ENCODE measurements around the gene C4orf54.

Gene C4orf54

GRCh38 chr4:99635601-99636000 is 22.0 kb downstream of the C4orf54 start:
- in situ Hi-C loops (cut with MboI; ENCODE audit: low pct_unique_long_range_greater_than_20kb, low sequenced_read_pairs, unreplicated experiment) = no loop called here
- no peak for DNase-seq (ENCODE audit: low spot score)
- TF ChIP-seq CTCF (IDR thresholded peaks at IDR 0.05; ENCODE audit: extremely low read depth, insufficient read depth, missing control alignments) = no peak

DNA sequence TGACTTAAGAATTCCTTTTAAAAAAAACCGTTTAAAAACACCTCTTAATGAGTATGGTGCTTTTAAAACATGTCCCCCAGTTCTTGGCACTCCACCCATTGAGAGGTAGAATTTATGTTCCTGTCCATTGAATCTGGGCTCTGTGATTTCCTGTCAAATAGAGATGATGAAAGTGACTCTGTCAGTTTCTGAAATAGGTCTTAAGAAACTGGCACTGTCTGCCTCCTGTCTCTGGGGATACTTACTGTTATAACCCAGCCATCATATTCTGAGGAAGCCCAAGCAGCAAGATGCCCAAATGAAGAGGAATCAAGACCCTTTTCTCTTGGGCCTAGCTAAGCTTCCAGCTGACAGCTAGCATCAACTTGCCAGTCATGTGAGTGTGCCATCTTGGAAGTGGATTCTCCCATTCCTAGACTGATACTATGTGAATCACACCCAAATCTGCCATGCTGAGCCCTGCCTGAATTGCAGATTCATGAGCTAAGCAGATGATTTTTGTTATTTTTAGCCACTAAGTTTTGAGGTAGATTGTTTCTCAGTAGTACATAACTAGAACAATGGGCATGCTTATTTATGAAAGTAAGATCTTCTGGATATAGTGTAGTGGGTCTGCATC is 22.8 kb downstream of the C4orf54 start:
- DNase-seq (ENCODE audit: low spot score) = no peak
- TF ChIP-seq CTCF (IDR thresholded peaks at IDR 0.05; ENCODE audit: extremely low read depth, insufficient read depth, missing control alignments) = no peak
- in situ Hi-C loops (cut with MboI; ENCODE audit: low pct_unique_long_range_greater_than_20kb, low sequenced_read_pairs, unreplicated experiment) = no loop called here

DNA sequence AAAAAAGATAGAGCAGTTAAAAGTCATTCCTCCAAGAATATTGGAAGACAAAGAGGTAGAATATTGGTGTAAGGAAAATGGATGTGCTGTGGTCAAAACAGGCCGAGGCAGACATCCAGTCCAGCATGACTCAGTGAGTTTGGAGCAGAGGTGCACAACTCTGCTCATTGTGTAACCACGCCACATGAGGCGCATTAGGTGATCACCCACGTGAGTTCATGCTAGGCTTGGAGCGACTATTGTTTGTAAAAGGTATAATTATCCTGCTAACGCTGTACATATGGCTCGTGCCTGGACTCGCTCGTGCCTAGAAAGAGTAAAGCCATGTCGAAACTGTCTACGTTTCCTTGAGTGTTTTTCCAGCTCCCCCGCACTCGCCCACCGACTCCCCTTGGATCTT is 23.9 kb downstream of the C4orf54 start:
- TF ChIP-seq CTCF (IDR thresholded peaks at IDR 0.05; ENCODE audit: extremely low read depth, insufficient read depth, missing control alignments) = no peak
- in situ Hi-C loops (cut with MboI; ENCODE audit: low pct_unique_long_range_greater_than_20kb, low sequenced_read_pairs, unreplicated experiment) = no loop called here
- no peak for DNase-seq (ENCODE audit: low spot score)

- TF ChIP-seq CTCF (IDR thresholded peaks at IDR 0.05; ENCODE audit: extremely low read depth, insufficient read depth, missing control alignments) = no peak
- DNase-seq (ENCODE audit: low spot score) = no peak
- in situ Hi-C loops (cut with MboI; ENCODE audit: low pct_unique_long_range_greater_than_20kb, low sequenced_read_pairs, unreplicated experiment) = no loop called here
Observed at GRCh38 chr4:99630857-99631360, 26.7 kb downstream of the C4orf54 start.

- no peak for TF ChIP-seq CTCF (IDR thresholded peaks at IDR 0.05; ENCODE audit: extremely low read depth, insufficient read depth, missing control alignments)
- in situ Hi-C loops (cut with MboI; ENCODE audit: low pct_unique_long_range_greater_than_20kb, low sequenced_read_pairs, unreplicated experiment) = no loop called here
- no peak for DNase-seq (ENCODE audit: low spot score)
Observed at GRCh38 chr4:99629962-99630554, 27.6 kb downstream of the C4orf54 start.

- DNase-seq (ENCODE audit: low spot score) = no peak
- in situ Hi-C loops (cut with MboI; ENCODE audit: low pct_unique_long_range_greater_than_20kb, low sequenced_read_pairs, unreplicated experiment) = no loop called here
- no peak for TF ChIP-seq CTCF (IDR thresholded peaks at IDR 0.05; ENCODE audit: extremely low read depth, insufficient read depth, missing control alignments)
Observed at GRCh38 chr4:99628040-99628439, 29.6 kb downstream of the C4orf54 start.

Data from GM13977 (cell line).